ENCODE results near the gene FGB. TPM values are rescaled to one million over a fixed set of nuclear protein-coding genes. Genes with fewer than 3 reads are reported as not detected.

Gene FGB
- total RNA-seq, 1 donor from 2014 or later = not detected

DNA sequence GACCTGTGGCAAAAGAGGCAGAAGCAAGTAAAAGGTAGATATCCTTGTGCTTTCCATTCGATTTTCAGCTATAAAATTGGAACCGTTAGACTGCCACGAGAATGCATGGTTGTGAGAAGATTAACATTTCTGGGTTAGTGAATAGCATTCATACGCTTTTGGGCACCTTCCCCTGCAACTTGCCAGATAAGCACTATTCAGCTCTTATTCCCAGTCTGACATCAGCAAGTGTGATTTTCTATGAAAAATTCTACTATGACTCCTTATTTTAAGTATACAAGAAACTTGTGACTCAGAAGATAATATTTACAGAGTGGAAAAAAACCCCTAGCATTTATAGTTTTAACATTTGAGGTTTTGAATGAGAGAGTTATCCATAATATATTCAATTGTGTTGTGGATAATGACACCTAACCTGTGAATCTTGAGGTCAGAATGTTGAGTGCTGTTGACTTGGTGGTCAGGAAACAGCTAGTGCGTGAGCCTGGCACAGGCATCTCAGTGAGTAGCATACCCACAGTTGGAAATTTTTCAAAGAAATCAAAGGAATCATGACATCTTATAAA is 3.9 kb downstream of the FGB start:
- Histone ChIP-seq H3K27me3 (ENCODE audit: low read depth) (peaks cover 3% of the 10 kb centered on the region), H3K36me3 (no peaks in the 10 kb centered on the region), H3K4me3 (no peak overlapping the region), H3K27ac (replicated peaks) (no peak overlapping the region), H3K9me3 (replicated peaks) (no peaks in the 10 kb centered on the region), H3K4me1 (no peaks in the 10 kb centered on the region)
- intact Hi-C loops (cut with micrococcal nuclease) = no loop called here
- no peak for DNase-seq
- TF ChIP-seq, protein P1, sequence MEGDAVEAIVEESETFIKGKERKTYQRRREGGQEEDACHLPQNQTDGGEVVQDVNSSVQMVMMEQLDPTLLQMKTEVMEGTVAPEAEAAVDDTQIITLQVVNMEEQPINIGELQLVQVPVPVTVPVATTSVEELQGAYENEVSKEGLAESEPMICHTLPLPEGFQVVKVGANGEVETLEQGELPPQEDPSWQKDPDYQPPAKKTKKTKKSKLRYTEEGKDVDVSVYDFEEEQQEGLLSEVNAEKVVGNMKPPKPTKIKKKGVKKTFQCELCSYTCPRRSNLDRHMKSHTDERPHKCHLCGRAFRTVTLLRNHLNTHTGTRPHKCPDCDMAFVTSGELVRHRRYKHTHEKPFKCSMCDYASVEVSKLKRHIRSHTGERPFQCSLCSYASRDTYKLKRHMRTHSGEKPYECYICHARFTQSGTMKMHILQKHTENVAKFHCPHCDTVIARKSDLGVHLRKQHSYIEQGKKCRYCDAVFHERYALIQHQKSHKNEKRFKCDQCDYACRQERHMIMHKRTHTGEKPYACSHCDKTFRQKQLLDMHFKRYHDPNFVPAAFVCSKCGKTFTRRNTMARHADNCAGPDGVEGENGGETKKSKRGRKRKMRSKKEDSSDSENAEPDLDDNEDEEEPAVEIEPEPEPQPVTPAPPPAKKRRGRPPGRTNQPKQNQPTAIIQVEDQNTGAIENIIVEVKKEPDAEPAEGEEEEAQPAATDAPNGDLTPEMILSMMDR (IDR thresholded peaks at IDR 0.05; ENCODE audit: borderline replicate concordance) = no peak

DNA sequence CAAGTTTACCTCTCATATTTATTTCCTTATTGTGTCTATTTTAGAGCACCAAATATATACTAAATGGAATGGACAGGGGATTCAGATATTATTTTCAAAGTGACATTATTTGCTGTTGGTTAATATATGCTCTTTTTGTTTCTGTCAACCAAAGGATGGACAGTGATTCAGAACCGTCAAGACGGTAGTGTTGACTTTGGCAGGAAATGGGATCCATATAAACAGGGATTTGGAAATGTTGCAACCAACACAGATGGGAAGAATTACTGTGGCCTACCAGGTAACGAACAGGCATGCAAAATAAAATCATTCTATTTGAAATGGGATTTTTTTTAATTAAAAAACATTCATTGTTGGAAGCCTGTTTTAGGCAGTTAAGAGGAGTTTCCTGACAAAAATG is 6.2 kb downstream of the FGB start:
- Histone ChIP-seq H3K36me3 (no peaks in the 10 kb centered on the region), H3K4me1 (no peaks in the 10 kb centered on the region), H3K27ac (replicated peaks) (no peak overlapping the region), H3K27me3 (ENCODE audit: low read depth) (no peaks in the 10 kb centered on the region), H3K4me3 (no peak overlapping the region), H3K9me3 (replicated peaks) (no peaks in the 10 kb centered on the region)
- intact Hi-C loops (cut with micrococcal nuclease) = no loop called here
- TF ChIP-seq, protein P1 (IDR thresholded peaks at IDR 0.05; ENCODE audit: borderline replicate concordance) = no peak
- DNase-seq = no peak

DNA sequence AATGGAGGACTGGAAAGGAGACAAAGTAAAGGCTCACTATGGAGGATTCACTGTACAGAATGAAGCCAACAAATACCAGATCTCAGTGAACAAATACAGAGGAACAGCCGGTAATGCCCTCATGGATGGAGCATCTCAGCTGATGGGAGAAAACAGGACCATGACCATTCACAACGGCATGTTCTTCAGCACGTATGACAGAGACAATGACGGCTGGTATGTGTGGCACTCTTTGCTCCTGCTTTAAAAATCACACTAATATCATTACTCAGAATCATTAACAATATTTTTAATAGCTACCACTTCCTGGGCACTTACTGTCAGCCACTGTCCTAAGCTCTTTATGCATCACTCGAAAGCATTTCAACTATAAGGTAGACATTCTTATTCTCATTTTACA is 6.8 kb downstream of the FGB start:
- intact Hi-C loops (cut with micrococcal nuclease) = no loop called here
- Histone ChIP-seq H3K36me3 (no peaks in the 10 kb centered on the region), H3K27ac (replicated peaks) (no peak overlapping the region), H3K4me1 (no peaks in the 10 kb centered on the region), H3K27me3 (ENCODE audit: low read depth) (no peaks in the 10 kb centered on the region), H3K4me3 (no peak overlapping the region), H3K9me3 (replicated peaks) (no peaks in the 10 kb centered on the region)
- TF ChIP-seq, protein P1 (IDR thresholded peaks at IDR 0.05; ENCODE audit: borderline replicate concordance) = no peak
- DNase-seq = no peak

DNA sequence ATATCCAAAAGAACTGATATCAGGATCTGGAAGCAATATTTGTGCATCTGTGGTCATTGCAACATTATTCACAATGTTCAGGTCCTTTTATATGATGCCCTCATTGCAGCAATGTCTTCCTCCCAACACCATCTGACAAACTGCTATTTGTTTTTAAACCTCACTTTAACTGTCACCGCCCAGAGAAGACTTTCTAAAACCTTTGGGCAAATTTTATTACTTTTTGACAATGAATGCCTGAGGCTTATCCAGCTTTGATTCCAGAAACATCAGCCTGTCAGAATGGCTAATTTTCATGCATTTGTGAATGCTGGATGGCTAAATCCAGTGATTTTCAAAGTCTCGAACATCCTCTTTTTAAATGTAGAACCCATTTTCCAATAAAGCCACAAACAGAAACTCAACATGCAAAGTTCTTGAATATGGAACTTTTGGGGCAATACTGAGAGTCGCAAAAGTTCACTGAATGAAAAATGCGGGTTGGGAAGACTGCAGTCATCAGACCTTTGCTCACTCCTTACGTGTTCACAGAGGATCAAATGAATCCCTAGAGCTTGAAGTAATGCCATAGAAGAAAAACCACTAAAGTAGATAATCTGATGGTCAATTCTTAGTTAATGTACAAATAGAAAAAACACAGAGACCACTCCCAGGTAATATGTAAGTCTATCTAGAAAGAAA is 10.5 kb downstream of the FGB start:
- DNase-seq = no peak
- Histone ChIP-seq H3K36me3 (no peaks in the 10 kb centered on the region), H3K27ac (replicated peaks) (no peak overlapping the region), H3K4me3 (no peak overlapping the region), H3K27me3 (ENCODE audit: low read depth) (peaks cover 23% of the 10 kb centered on the region), H3K4me1 (no peaks in the 10 kb centered on the region), H3K9me3 (replicated peaks) (no peaks in the 10 kb centered on the region)
- intact Hi-C loops (cut with micrococcal nuclease) = no loop called here
- TF ChIP-seq, protein P1 (IDR thresholded peaks at IDR 0.05; ENCODE audit: borderline replicate concordance) = no peak

DNA sequence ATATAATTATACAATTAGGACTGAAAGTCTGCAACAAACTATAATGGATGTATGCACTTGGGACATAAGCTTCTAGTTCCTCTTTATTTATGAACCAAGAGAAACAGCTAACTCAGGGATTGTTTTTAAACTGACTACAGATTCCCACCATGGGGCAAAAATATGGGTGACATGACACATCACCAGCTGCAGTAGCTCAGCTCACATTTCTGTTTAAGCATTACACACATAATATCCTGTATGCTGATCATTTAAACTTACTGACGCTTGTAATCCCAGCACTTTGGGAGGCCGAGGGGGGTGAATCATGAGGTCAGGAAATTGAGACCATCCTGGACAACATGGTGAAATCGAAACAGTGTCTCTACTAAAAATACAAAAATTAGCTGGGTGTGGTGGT is 11.5 kb downstream of the FGB start:
- intact Hi-C loops (cut with micrococcal nuclease) = no loop called here
- no peaks in the 10 kb centered on the region for H3K9me3 ChIP-seq (replicated peaks)
- H3K4me1 ChIP-seq = no peaks in the 10 kb centered on the region
- peaks cover 32% of the 10 kb centered on the region for H3K27me3 ChIP-seq (ENCODE audit: low read depth)
- H3K4me3 ChIP-seq = no peak overlapping the region
- TF ChIP-seq, protein P1 (IDR thresholded peaks at IDR 0.05; ENCODE audit: borderline replicate concordance) = no peak
- no peak overlapping the region for H3K27ac ChIP-seq (replicated peaks)
- H3K36me3 ChIP-seq = no peaks in the 10 kb centered on the region
- no peak for DNase-seq
